SH-SY5Y (cell line): Measurements from ENCODE around the gene FGF1.

Source experiments
- GATA2 ChIP-seq: IDR thresholded peaks from 2 replicates; pipeline ENCODE4 v1.6.1; 2011; ENCODE audit warnings: mild to moderate bottlenecking, low read depth, low read length
- GATA3 ChIP-seq: IDR thresholded peaks from 2 replicates; pipeline ENCODE4 v1.6.1; 2011; ENCODE audit warnings: low read depth, mild to moderate bottlenecking, low read length, moderate library complexity

DNA sequence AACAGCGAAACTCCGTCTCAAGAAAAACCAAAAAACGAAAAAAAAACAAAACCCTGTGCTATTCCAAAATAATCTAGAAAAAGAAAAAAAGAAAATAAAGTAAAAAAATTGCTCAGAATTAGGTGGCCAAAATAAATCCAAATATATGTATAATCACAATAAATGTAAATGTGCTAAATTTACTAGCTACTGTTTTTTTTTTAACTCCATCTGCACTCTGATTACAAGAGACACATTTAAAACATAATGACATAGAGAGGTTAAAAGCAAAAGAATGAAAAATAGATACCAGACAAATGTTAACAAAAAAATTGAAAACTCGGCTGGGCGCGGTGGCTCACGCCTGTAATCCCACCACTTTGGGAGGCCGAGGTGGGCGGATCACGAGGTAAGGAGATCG lies 66.1 kb downstream of the FGF1 start:
- TF ChIP-seq GATA3, result no peak
- no peak for TF ChIP-seq GATA2
